Fibroblast of lung (primary cell): ENCODE results near the gene NUP62.

ENCODE experiments used
- EZH2 ChIP-seq: IDR thresholded peaks from 2 replicates; pipeline ENCODE4 v1.5.1; 2012; ENCODE audit warnings: low read length, control low read depth, mild to moderate bottlenecking; ENCODE audit errors: missing control alignments
- TF ChIP-seq, protein P1 (sequence below), 2 donors: IDR thresholded peaks in 1 of 2; conservative IDR thresholded peaks in 1 of 2; 1 replicate in 1 of 2; 2 replicates in 1 of 2; pipeline ENCODE4 v1.5.1; 2011 to 2012; ENCODE audit warnings: low read length in 2 of 2, control low read depth in 1 of 2, inconsistent platforms in 1 of 2, low read depth in 1 of 2, mild to moderate bottlenecking in 1 of 2

DNA sequence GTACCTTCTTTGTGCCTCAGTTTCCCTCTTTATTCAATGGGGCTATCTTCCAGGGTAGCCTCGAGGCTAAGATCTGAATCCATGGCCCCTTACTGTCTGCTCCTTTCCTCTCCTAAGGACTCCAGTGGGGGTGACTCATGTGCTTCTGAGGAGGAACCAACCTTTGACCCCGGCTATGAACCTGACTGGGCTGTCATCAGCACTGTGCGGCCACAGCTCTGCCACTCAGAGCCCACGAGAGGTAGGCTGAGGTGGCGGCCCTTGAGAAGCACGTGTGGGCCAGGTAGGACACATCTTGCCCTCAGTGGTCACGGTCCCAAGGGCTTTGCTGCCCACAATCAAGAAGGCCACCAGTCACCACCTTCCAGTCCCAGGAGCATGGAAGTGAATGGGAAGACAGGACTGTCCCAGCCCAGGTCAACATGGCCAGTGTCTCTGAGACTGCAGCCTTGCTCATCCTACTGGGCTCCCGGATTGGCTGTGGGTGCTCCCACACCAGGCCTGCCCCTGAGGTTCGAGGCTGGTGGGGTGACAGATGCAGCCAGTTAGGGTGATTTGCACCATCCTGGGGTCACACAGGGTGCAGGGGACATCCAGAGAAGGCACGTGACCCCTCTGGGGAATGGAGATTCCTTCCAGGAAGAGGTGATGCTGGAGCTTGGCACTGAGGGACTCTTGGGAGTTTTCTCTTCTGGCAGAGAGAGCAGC, 49.0 kb downstream of the NUP62 start:
- TF ChIP-seq, protein P1, sequence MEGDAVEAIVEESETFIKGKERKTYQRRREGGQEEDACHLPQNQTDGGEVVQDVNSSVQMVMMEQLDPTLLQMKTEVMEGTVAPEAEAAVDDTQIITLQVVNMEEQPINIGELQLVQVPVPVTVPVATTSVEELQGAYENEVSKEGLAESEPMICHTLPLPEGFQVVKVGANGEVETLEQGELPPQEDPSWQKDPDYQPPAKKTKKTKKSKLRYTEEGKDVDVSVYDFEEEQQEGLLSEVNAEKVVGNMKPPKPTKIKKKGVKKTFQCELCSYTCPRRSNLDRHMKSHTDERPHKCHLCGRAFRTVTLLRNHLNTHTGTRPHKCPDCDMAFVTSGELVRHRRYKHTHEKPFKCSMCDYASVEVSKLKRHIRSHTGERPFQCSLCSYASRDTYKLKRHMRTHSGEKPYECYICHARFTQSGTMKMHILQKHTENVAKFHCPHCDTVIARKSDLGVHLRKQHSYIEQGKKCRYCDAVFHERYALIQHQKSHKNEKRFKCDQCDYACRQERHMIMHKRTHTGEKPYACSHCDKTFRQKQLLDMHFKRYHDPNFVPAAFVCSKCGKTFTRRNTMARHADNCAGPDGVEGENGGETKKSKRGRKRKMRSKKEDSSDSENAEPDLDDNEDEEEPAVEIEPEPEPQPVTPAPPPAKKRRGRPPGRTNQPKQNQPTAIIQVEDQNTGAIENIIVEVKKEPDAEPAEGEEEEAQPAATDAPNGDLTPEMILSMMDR (conservative IDR thresholded peaks at IDR 0.05 in 1 of 2, IDR thresholded peaks at IDR 0.05 in 1 of 2; ENCODE audit: low read depth in 1 of 2, low read length in 2 of 2) = no peak
- TF ChIP-seq EZH2 = no peak
